GM12865 (cell line): ENCODE results near the gene MAGI2.
A peak's percentile ranks its signal among the peaks of the same experiment; 100 is the strongest.

Experiments used
- DNase-seq: peaks from one replicate; pipeline ENCODE4 v3.0.0; 2010; ENCODE audit warnings: low read depth
- H3K4me3 ChIP-seq: 2 replicates; pipeline ENCODE4 v1.5.1; 2011; ENCODE audit warnings: mild to moderate bottlenecking, low read depth, low read length, control low read depth
- CTCF ChIP-seq: IDR thresholded peaks from 2 replicates; pipeline ENCODE4 v1.5.1; 2011; ENCODE audit warnings: low read length, control low read depth, low read depth, inconsistent platforms; ENCODE audit not compliant: insufficient read depth; ENCODE audit errors: missing control alignments

The MAGI2 gene

GRCh38 chr7:79009647-79010046 lies 443.8 kb downstream of the MAGI2 start:
- no peak overlapping the region for H3K4me3 ChIP-seq
- TF ChIP-seq CTCF, result no peak
- DNase-seq, result no peak

DNA sequence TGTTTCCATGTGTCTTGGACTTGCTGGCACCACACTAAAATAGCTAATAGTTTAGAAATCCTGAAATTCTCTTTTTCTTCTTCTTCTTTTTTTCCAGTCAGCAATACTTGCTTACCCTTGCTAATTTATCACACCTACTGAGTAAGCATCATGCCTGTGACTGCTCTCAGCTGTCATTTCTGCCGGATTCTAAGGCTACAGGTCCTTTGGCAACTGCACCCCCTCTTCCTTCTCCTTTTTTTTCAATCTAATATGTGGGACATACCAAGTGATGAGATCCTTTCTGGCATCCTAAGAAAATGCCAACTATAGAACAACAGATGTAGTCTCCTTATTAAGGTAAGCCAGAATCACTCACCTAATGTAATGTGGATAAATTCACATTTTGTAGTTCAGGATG lies 444.7 kb downstream of the MAGI2 start:
- DNase-seq, result no peak
- no peak overlapping the region for H3K4me3 ChIP-seq
- no peak for TF ChIP-seq CTCF

DNA sequence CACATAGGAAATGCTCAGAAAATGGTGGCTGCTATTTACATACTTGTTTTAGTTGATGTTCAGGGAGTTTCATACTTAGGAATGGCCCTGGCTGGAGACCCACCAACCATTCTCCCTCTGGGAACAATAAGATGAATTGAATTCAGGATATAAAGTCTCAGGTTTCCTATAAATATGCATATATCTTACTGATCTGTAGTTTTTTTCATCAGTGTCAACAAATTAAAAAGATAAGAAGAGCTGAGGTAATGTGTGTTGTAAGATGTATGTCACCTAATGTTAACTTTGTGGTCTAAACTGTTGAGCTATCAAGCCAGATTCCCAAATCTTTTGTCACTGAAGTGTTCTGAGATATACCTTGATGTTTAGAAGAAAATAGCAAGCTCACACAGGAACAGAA lies 457.5 kb downstream of the MAGI2 start:
- no peak for DNase-seq
- no peak for TF ChIP-seq CTCF
- no peak overlapping the region for H3K4me3 ChIP-seq

- no peak overlapping the region for H3K4me3 ChIP-seq
- TF ChIP-seq CTCF, result no peak
- DNase-seq, result peak; percentile 4
Observed at GRCh38 chr7:78993341-78993740, 460.1 kb downstream of the MAGI2 start.

DNA sequence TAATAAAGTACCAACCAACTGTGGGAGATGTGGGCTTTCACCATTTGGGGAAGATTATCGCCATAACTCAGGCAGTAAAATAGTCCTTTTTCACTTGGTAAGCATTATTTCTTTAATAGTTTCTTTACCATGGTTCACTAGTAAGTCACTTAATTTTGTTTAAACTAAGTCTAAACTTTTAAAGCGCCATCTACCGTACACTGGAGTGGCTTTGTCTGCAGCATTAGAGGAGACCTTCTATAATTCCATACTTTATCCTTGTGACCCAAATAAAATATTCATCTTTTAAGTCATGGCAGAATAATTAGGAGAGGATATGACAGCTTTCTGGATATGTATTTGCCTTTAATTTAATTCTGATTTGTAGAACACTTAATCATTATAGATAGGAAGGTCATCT lies 468.0 kb downstream of the MAGI2 start:
- DNase-seq, result no peak
- H3K4me3 ChIP-seq, result no peak overlapping the region
- TF ChIP-seq CTCF, result no peak

DNA sequence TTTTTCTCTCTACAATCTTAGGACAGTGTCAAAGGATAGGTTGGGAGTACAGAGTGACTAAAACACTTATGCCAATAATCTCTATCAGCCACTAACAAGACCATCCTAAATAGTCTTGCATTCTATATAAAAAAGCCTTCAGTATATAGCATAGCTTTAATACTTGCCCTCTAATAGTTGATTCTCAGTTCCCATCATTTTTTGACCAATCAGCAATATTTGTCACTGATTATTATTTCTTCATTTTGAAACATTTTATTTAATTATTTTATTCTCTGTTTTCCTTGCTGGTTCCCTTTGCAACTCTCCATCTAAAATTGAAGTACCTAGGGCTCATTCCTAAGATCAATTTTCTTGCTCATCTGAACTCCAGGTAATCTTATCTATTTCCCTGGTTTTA lies 470.0 kb downstream of the MAGI2 start:
- no peak overlapping the region for H3K4me3 ChIP-seq
- TF ChIP-seq CTCF, result no peak
- DNase-seq, result no peak

DNA sequence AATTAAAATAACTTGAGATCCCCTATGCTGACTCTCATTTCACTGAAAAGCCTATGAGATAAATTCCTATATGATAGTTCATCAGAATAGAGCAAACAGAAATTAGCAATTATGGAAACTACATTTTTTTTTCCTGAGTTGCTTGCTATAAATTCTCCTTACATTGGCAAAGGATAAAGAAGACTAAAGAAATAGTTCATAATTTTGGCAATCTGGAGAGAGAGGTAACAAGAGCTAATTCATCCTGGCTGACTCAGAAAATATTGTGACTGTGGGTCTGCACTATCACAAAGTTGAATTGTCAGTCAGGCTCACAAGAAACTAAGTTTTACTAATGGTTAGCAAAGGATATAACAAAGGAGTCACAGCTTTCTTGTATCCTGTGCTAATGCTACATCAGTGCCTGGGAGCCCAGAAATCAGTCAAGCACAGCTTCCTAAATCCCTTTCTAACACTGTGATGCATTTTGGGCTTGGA lies 483.0 kb downstream of the MAGI2 start:
- TF ChIP-seq CTCF, result no peak
- no peak for DNase-seq
- H3K4me3 ChIP-seq, result no peak overlapping the region
